ENCODE data around the gene NFIB. TPM values are rescaled to one million over a fixed set of nuclear protein-coding genes. Genes with fewer than 3 reads are reported as not detected.
A peak's percentile ranks its signal among the peaks of the same experiment; 100 is the strongest.

The NFIB gene
- total RNA-seq, 1 donor from 2014 or later = 76.4 TPM

- H3K4me3 Mint-ChIP-seq = no peak overlapping the region
- DNase-seq (ENCODE audit: extremely low spot score, unreplicated experiment) = no peak
- peaks cover 11% of the 10 kb centered on the region for H3K36me3 Mint-ChIP-seq
- H3K27ac Mint-ChIP-seq = no peak overlapping the region
- no peaks in the 10 kb centered on the region for H3K27me3 Mint-ChIP-seq
- no peaks in the 10 kb centered on the region for H3K9me3 Mint-ChIP-seq
- TF ChIP-seq, protein P1, sequence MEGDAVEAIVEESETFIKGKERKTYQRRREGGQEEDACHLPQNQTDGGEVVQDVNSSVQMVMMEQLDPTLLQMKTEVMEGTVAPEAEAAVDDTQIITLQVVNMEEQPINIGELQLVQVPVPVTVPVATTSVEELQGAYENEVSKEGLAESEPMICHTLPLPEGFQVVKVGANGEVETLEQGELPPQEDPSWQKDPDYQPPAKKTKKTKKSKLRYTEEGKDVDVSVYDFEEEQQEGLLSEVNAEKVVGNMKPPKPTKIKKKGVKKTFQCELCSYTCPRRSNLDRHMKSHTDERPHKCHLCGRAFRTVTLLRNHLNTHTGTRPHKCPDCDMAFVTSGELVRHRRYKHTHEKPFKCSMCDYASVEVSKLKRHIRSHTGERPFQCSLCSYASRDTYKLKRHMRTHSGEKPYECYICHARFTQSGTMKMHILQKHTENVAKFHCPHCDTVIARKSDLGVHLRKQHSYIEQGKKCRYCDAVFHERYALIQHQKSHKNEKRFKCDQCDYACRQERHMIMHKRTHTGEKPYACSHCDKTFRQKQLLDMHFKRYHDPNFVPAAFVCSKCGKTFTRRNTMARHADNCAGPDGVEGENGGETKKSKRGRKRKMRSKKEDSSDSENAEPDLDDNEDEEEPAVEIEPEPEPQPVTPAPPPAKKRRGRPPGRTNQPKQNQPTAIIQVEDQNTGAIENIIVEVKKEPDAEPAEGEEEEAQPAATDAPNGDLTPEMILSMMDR (conservative IDR thresholded peaks at IDR 0.05) = no peak
- H3K4me1 Mint-ChIP-seq (ENCODE audit: unreplicated experiment) = peaks cover 44% of the 10 kb centered on the region
Measured at GRCh38 chr9:14186096-14186495, 127.8 kb downstream of the NFIB start.

DNA sequence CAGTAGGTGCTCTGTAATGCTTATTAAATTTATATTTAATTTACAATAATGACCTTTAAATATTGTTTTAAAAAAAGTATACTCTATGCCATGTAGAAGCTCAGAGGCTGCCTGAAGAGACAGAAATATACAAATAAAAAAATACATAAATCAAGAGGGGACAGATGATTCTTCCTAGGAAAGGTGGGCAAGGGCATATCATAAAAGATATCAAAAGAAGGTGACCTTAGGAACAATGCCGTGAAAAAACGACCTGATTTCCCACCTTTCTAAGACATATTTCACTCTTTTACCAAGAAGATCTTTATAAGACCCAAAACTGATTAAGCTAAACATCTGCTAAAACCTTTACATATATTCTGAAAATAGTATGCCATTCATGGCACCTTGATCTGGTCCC, 128.9 kb downstream of the NFIB start:
- H3K27me3 Mint-ChIP-seq = no peaks in the 10 kb centered on the region
- peaks cover 18% of the 10 kb centered on the region for H3K36me3 Mint-ChIP-seq
- TF ChIP-seq, protein P1 (conservative IDR thresholded peaks at IDR 0.05) = no peak
- H3K27ac Mint-ChIP-seq = no peak overlapping the region
- no peak for DNase-seq (ENCODE audit: extremely low spot score, unreplicated experiment)
- no peak overlapping the region for H3K4me3 Mint-ChIP-seq
- H3K9me3 Mint-ChIP-seq = no peaks in the 10 kb centered on the region
- peaks cover 53% of the 10 kb centered on the region for H3K4me1 Mint-ChIP-seq (ENCODE audit: unreplicated experiment)

GRCh38 chr9:14183001-14183400, 130.9 kb downstream of the NFIB start:
- H3K9me3 Mint-ChIP-seq = no peaks in the 10 kb centered on the region
- no peaks in the 10 kb centered on the region for H3K27me3 Mint-ChIP-seq
- no peak overlapping the region for H3K4me3 Mint-ChIP-seq
- peaks cover 26% of the 10 kb centered on the region for H3K36me3 Mint-ChIP-seq
- DNase-seq (ENCODE audit: extremely low spot score, unreplicated experiment) = no peak
- H3K4me1 Mint-ChIP-seq (ENCODE audit: unreplicated experiment) = peaks cover 38% of the 10 kb centered on the region
- TF ChIP-seq, protein P1 (conservative IDR thresholded peaks at IDR 0.05) = no peak
- H3K27ac Mint-ChIP-seq = no peak overlapping the region

DNA sequence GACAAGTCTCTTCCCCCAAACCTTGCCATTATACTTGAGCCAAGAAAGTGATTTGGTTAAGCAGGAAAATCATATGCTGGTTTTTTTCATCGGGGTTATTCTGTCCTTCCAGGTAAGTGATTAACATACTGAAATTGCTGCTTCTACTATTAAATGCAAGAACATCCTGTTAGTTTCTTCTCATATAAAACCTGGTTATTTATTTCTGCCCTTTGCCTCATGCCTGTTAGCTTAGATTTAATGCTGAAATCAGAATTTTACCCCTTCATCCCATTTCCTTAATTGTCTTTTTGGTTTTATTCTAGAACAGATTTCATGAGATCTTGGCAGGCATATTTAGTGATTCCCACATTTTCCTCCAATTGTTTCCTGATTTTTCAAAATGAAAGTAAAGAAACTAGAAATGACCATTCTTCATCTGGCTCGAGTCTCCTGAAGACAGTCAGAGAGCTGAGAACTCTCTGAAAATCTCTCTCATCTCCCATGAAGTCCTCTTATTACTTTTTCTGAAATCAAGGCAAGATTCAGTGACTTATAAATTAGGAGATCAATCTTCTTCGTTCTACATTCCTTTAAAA, 132.9 kb downstream of the NFIB start:
- Mint-ChIP-seq H3K9me3 (no peaks in the 10 kb centered on the region), H3K27ac (peak overlapping the region; percentile 5), H3K4me3 (no peak overlapping the region), H3K36me3 (peaks cover 33% of the 10 kb centered on the region), H3K4me1 (ENCODE audit: unreplicated experiment) (peaks cover 27% of the 10 kb centered on the region), H3K27me3 (no peaks in the 10 kb centered on the region)
- TF ChIP-seq, protein P1 (conservative IDR thresholded peaks at IDR 0.05) = no peak
- DNase-seq (ENCODE audit: extremely low spot score, unreplicated experiment) = no peak

GRCh38 chr9:14180093-14180959, 133.6 kb downstream of the NFIB start:
- DNase-seq (ENCODE audit: extremely low spot score, unreplicated experiment) = no peak
- Mint-ChIP-seq H3K27ac (no peak overlapping the region), H3K36me3 (peaks cover 39% of the 10 kb centered on the region), H3K4me1 (ENCODE audit: unreplicated experiment) (peaks cover 22% of the 10 kb centered on the region), H3K9me3 (no peaks in the 10 kb centered on the region), H3K4me3 (no peak overlapping the region), H3K27me3 (no peaks in the 10 kb centered on the region)
- TF ChIP-seq, protein P1 (conservative IDR thresholded peaks at IDR 0.05) = no peak
